Measurements from ENCODE around the gene FGD1. TPM values are rescaled to one million over a fixed set of nuclear protein-coding genes. Genes with fewer than 3 reads are reported as not detected.

Gene FGD1
- total RNA-seq, 4 donors from 2014 or later: 1.1 to 3.0 (median 2.5) TPM

- WGBS, 2 donors (ENCODE audit: low coverage in 1 of 2): 83% methylated on average over 15 of the region's 17 CpGs; no CpG with 5 or more reads in 1 of the 2 donors
- H3K27me3 ChIP-seq: no peaks in the 10 kb centered on the region
- H3K9me3 ChIP-seq: no peaks in the 10 kb centered on the region
- no peak for DNase-seq
- H3K4me3 ChIP-seq: no peak overlapping the region
- TF ChIP-seq POLR2AphosphoS5 (IDR thresholded peaks at IDR 0.05) (no peak), EP300 (IDR thresholded peaks at IDR 0.05; ENCODE audit: low read depth) (no peak)
- in situ Hi-C loops (cut with MboI; ENCODE audit: low pct_ligation_motif_present in 1 of 4, low pct_unique_long_range_greater_than_20kb in 1 of 4, low sequenced_read_pairs in 3 of 4) (loop anchor here in 1 of 4 donors (25.0 kb wide), 1 partner anchor 366 kb away; the partner anchor contains the start of gene MAGED2), intact Hi-C loops (cut with DNase I; ENCODE audit: low total_unique reads) (no loop called here)
- H3K4me1 ChIP-seq: peaks cover 0 to 11% (median 3%) of the 10 kb centered on the region in 4 donors
- no peaks in the 10 kb centered on the region for H3K36me3 ChIP-seq
- no peak overlapping the region for H3K27ac ChIP-seq
Measured at GRCh38 chrX:54446084-54446483, 50.0 kb downstream of the FGD1 start.

GRCh38 chrX:54444752-54445151 lies 51.3 kb downstream of the FGD1 start:
- TF ChIP-seq CTCF (IDR thresholded peaks at IDR 0.05) (no peak), POLR2A (IDR thresholded peaks at IDR 0.05) (no peak), POLR2AphosphoS5 (IDR thresholded peaks at IDR 0.05) (no peak), EP300 (IDR thresholded peaks at IDR 0.05; ENCODE audit: low read depth) (no peak)
- in situ Hi-C loops (cut with MboI; ENCODE audit: low pct_ligation_motif_present in 1 of 4, low pct_unique_long_range_greater_than_20kb in 1 of 4, low sequenced_read_pairs in 3 of 4) (loop anchor here in 1 of 4 donors (25.0 kb wide), 1 partner anchor 368 kb away; the partner anchor contains the start of gene MAGED2), intact Hi-C loops (cut with DNase I; ENCODE audit: low total_unique reads) (no loop called here)
- WGBS, 2 donors (ENCODE audit: low coverage in 1 of 2): 77% methylated on average over 6 of the region's 6 CpGs; no CpG with 5 or more reads in 1 of the 2 donors
- Histone ChIP-seq H3K9me3 (no peaks in the 10 kb centered on the region), H3K36me3 (no peaks in the 10 kb centered on the region), H3K27ac (no peak overlapping the region), H3K4me3 (no peak overlapping the region), H3K4me1 (peaks cover 0 to 12% (median 3%) of the 10 kb centered on the region in 4 donors), H3K27me3 (no peaks in the 10 kb centered on the region)
- DNase-seq: no peak

GRCh38 chrX:54442790-54443189 lies 53.2 kb downstream of the FGD1 start:
- Histone ChIP-seq H3K9me3 (no peaks in the 10 kb centered on the region), H3K27ac (no peak overlapping the region), H3K36me3 (no peaks in the 10 kb centered on the region), H3K4me1 (peaks cover 0 to 12% (median 3%) of the 10 kb centered on the region in 4 donors), H3K27me3 (no peaks in the 10 kb centered on the region), H3K4me3 (no peak overlapping the region)
- intact Hi-C loops (cut with DNase I; ENCODE audit: low total_unique reads): no loop called here
- in situ Hi-C loops (cut with MboI; ENCODE audit: low pct_ligation_motif_present in 1 of 4, low pct_unique_long_range_greater_than_20kb in 1 of 4, low sequenced_read_pairs in 3 of 4): loop anchor here in 1 of 4 donors (25.0 kb wide), 1 partner anchor 370 kb away; the partner anchor contains the start of gene MAGED2
- no peak for DNase-seq
- TF ChIP-seq POLR2A (IDR thresholded peaks at IDR 0.05): no peak
- no peak for TF ChIP-seq POLR2AphosphoS5 (IDR thresholded peaks at IDR 0.05)
- no peak for TF ChIP-seq CTCF (IDR thresholded peaks at IDR 0.05)
- no peak for TF ChIP-seq EP300 (IDR thresholded peaks at IDR 0.05; ENCODE audit: low read depth)

- H3K9me3 ChIP-seq: no peaks in the 10 kb centered on the region
- H3K27me3 ChIP-seq: no peaks in the 10 kb centered on the region
- DNase-seq: peak; percentile 83
- 44% methylated on average over 40 of the region's 40 CpGs; no CpG with 5 or more reads in 1 of the 2 donors for WGBS, 2 donors (ENCODE audit: low coverage in 1 of 2)
- peak within 1 kb of the TSS; percentile 57 to 90 (median 77) for H3K4me3 ChIP-seq
- no peaks in the 10 kb centered on the region for H3K36me3 ChIP-seq
- intact Hi-C loops (cut with DNase I; ENCODE audit: low total_unique reads) (no loop called here), in situ Hi-C loops (cut with MboI; ENCODE audit: low pct_ligation_motif_present in 1 of 4, low pct_unique_long_range_greater_than_20kb in 1 of 4, low sequenced_read_pairs in 3 of 4) (loop anchor here in 1 of 4 donors (25.0 kb wide), 1 partner anchor 372 kb away; the partner anchor contains the start of gene MAGED2)
- peak within 1 kb of the TSS; percentile 57 to 81 (median 72) for H3K27ac ChIP-seq
- TF ChIP-seq EP300 (IDR thresholded peaks at IDR 0.05; ENCODE audit: low read depth) (no peak), CTCF (IDR thresholded peaks at IDR 0.05) (no peak), POLR2A (IDR thresholded peaks at IDR 0.05) (peak; percentile 58), POLR2AphosphoS5 (IDR thresholded peaks at IDR 0.05) (peak; percentile 63 to 78 (median 73))
- peaks cover 0 to 12% (median 3%) of the 10 kb centered on the region in 4 donors for H3K4me1 ChIP-seq
Measured at GRCh38 chrX:54439960-54440871, 55.8 kb downstream of the FGD1 start, which contains the start of gene TSR2. TSR2 (plus strand) TSS chrX:54440404; CDS start chrX:54440422, 18 bp downstream.

Data from transverse colon (tissue), 4 donors.